Memory B cell (primary cell): ENCODE measurements around the gene EEF2K.

ENCODE experiments used
- ATAC-seq: fragments of 150-1000 bp; cut with Tn5 transposase; 2 replicates; pipeline ENCODE4 v1.10.0; 2021; ENCODE audit warnings: low read depth, mild to moderate bottlenecking, moderate library complexity
- DNase-seq, 2 donors: peaks; one replicate each; pipeline ENCODE4 v3.0.0; 2022; ENCODE audit warnings: low spot score in 2 of 2
- H3K27ac Mint-ChIP-seq: one replicate; pipeline ENCODE4 v1.8.0; 2022; ENCODE audit warnings: mild to moderate bottlenecking, moderate library complexity, mixed read lengths
- H3K27me3 Mint-ChIP-seq: one replicate; pipeline ENCODE4 v1.8.0; 2022; ENCODE audit warnings: mixed read lengths
- H3K36me3 Mint-ChIP-seq: one replicate; pipeline ENCODE4 v1.8.0; 2022; ENCODE audit warnings: mild to moderate bottlenecking, mixed read lengths
- H3K4me1 Mint-ChIP-seq: one replicate; pipeline ENCODE4 v1.8.0; 2022; ENCODE audit warnings: mixed read lengths
- H3K4me3 Mint-ChIP-seq: one replicate; pipeline ENCODE4 v1.8.0; 2022; ENCODE audit warnings: mild to moderate bottlenecking, moderate library complexity, mixed read lengths
- H3K9me3 Mint-ChIP-seq: one replicate; pipeline ENCODE4 v1.8.0; 2022; ENCODE audit warnings: mixed read lengths

The EEF2K gene

DNA sequence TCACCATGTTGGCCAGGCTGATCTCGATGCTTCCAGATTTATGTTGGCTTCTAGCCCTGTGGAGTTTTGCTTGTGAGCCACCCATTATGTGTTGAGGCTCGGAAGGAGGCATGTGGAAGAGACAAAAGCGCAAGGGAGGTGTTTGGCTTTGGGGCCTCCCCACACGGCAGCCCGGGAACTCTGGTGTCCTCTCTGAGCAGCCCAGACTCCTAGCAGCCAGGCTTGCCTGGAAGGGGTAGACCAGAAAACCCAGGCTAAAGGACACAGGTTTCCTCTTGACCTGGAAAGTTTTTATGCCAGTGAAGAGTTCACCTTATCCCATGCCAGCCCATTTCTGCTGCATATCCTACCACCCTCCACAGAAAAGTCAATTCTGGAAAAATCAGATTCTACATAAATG is 22.7 kb upstream of the EEF2K start:
- ATAC-seq = no peak
- H3K36me3 Mint-ChIP-seq = peaks cover 6% of the 10 kb centered on the region
- no peaks in the 10 kb centered on the region for H3K9me3 Mint-ChIP-seq
- peaks cover 4% of the 10 kb centered on the region for H3K4me1 Mint-ChIP-seq
- no peak for DNase-seq
- no peaks in the 10 kb centered on the region for H3K27me3 Mint-ChIP-seq
- H3K4me3 Mint-ChIP-seq = no peak overlapping the region
- H3K27ac Mint-ChIP-seq = no peak overlapping the region

- Mint-ChIP-seq H3K36me3 (peaks cover 6% of the 10 kb centered on the region), H3K4me3 (peak overlapping the region; percentile 46), H3K27me3 (no peaks in the 10 kb centered on the region), H3K9me3 (no peaks in the 10 kb centered on the region), H3K27ac (no peak overlapping the region), H3K4me1 (peaks cover 9% of the 10 kb centered on the region)
- DNase-seq = no peak
- ATAC-seq = peak; percentile 72
Measured at GRCh38 chr16:22183901-22184614, 22.0 kb upstream of the EEF2K start.

GRCh38 chr16:22184615-22184968 is 21.5 kb upstream of the EEF2K start:
- H3K4me3 Mint-ChIP-seq = peak overlapping the region; percentile 46
- H3K36me3 Mint-ChIP-seq = peaks cover 6% of the 10 kb centered on the region
- ATAC-seq = no peak
- H3K4me1 Mint-ChIP-seq = peaks cover 13% of the 10 kb centered on the region
- no peaks in the 10 kb centered on the region for H3K27me3 Mint-ChIP-seq
- H3K9me3 Mint-ChIP-seq = no peaks in the 10 kb centered on the region
- no peak for DNase-seq
- H3K27ac Mint-ChIP-seq = no peak overlapping the region

- no peak for DNase-seq
- Mint-ChIP-seq H3K27me3 (no peaks in the 10 kb centered on the region), H3K4me3 (no peak overlapping the region), H3K4me1 (peaks cover 15% of the 10 kb centered on the region), H3K36me3 (peaks cover 3% of the 10 kb centered on the region), H3K27ac (no peak overlapping the region), H3K9me3 (no peaks in the 10 kb centered on the region)
- no peak for ATAC-seq
Measured at GRCh38 chr16:22186517-22186916, 19.6 kb upstream of the EEF2K start.

DNA sequence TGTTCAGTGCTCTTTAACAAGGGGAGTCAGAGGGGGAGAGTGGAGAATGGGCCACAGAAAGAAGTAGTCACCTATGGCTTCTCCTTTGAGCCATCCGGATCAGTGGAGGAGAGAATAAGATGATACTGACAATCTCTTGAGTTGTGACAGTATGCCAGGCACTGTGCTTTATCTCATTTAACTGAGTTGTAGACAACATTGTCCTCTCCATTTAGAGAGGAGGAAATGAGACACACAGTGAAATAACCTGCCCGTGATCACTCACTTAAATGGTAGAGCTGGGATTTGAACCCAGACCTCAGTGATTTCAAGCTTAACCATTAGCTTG is 17.8 kb upstream of the EEF2K start:
- no peak for DNase-seq
- Mint-ChIP-seq H3K27ac (peak overlapping the region; percentile 96), H3K4me3 (no peak overlapping the region), H3K27me3 (no peaks in the 10 kb centered on the region), H3K9me3 (no peaks in the 10 kb centered on the region), H3K36me3 (no peaks in the 10 kb centered on the region), H3K4me1 (peaks cover 20% of the 10 kb centered on the region)
- no peak for ATAC-seq

DNA sequence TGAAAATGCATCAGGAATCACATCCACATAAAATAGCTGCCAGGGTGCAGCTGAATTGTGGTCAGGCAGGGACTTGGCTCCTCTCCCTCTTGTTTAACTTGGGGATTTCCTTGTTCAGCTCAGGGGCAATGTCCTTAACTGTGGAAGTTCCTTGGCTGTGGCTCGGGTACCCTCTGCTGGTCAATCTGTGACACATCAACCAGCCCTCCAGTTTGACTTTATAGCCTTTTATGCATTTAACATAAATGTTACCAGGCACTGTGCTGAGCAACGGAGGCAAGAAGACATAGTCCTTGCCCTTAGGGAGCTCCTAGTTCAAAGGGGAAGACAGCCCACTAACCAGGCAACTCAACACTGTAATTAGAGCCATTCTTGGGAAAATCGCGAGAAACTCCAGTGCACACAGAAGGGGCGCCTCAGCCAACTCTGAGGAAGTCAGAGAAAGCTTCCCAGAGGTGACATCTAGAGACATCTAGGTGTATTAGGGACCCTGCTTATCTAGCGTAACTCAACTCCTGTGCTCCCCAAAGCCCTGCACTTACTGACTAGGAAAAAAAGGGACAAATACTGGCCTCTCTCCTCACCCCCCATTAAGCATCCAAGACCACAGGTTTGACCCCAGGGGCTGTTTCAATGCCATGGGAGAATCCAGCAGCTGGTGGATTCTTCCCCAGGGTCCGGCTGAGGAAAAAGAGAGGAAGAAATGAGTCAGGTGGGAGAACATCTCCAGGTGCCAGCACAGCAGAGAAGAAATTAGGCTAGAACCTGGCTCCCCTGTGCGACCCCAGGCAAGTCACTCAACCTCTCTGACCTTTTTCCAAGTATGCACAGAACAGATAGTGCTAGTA is 17.3 kb upstream of the EEF2K start:
- Mint-ChIP-seq H3K9me3 (peaks cover 4% of the 10 kb centered on the region), H3K36me3 (peaks cover 2% of the 10 kb centered on the region), H3K27ac (peak overlapping the region; percentile 96), H3K4me1 (peaks cover 25% of the 10 kb centered on the region), H3K27me3 (no peaks in the 10 kb centered on the region), H3K4me3 (peak overlapping the region; percentile 94)
- ATAC-seq (no peak), DNase-seq (peak; percentile 38 to 56)

- Mint-ChIP-seq H3K36me3 (peaks cover 6% of the 10 kb centered on the region), H3K27me3 (no peaks in the 10 kb centered on the region)
Measured at GRCh38 chr16:22189473-22190080, 16.5 kb upstream of the EEF2K start.

DNA sequence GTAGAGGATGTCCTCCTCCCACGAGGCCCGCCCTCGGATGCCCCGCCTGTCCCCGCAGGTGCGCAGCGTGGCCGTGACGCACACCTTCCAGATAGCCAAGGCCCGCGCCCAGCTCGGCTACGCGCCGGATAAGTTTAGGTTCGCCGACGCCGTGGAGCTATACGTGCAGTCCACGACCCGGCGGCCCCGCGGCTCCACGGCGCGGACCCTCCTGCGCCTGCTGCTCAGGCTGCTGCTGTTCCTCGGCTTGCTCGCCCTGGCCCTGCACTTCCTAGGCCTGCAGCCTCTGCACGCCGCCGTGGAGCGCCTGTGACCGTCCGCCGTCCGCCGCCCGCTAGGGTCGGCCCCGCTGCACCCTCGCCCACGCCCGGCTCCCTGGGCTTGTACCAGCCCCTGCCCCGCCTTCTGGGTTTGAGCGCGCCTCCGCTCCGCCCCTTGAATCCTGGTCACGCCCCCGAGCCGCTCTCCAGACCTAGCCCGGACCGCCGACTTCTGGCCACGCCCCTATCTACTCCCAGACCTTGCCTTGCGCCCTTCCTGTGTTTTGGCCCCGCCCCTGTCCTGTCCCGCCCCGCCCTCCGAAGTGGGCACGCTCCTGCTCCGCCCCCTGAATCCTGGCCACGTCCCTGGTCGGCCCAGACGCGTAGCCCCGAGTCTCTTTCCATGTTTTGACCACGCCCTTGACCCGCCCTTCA is 15.8 kb upstream of the EEF2K start:
- H3K9me3 Mint-ChIP-seq = peaks cover 8% of the 10 kb centered on the region

More at GRCh38 chr16:22189473-22190080, 16.5 kb upstream of the EEF2K start:
- Mint-ChIP-seq H3K9me3 (peaks cover 7% of the 10 kb centered on the region), H3K4me3 (peak overlapping the region; percentile 94), H3K4me1 (peaks cover 29% of the 10 kb centered on the region), H3K27ac (peak overlapping the region; percentile 96)
- DNase-seq (no peak), ATAC-seq (no peak)

DNA sequence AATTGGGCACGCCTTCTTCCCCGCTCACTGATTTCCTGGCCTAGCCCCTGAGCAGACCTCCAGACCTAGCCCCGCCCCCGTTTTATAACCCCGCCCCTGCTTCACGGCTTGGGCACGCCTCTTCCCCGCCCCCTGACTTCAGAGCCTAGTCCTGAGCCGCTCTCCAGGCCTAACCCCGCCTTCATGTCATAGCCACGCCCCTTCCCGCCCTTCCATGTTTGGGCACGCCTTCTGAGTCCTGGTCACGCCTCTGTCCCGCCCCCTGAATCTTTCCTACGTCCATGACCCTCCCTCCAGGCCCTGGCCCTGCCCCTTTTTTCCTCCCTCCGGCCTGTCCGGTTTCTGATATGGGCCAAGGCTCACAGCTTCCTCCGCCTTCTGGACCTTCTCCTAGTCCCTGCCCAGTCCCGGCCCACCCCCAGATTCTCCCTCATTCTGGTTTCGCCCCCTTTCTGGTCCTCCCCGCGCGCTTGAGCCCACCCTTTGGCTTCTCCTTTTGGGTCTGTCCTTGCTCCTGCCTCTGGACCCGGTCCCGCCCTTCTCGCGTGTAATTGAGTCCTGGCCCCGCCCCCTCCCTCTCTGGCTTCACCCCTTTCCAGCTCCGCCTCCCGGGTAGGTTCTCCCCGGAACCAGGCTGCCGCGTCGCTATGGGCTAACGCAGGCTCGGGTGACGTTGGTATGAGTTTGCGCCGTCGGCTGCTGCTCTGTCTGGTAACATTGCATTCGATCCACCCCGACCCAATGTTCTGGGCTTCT is 15.1 kb upstream of the EEF2K start:
- Mint-ChIP-seq H3K27ac (peak overlapping the region; percentile 96), H3K9me3 (peaks cover 8% of the 10 kb centered on the region), H3K4me3 (peak overlapping the region; percentile 94), H3K4me1 (peaks cover 40% of the 10 kb centered on the region), H3K27me3 (no peaks in the 10 kb centered on the region), H3K36me3 (peaks cover 7% of the 10 kb centered on the region)
- ATAC-seq (peak; percentile 49), DNase-seq (peak; percentile 90 to 100)

More for the DNA sequence above, 15.8 kb upstream of the EEF2K start:
- H3K36me3 Mint-ChIP-seq = peaks cover 7% of the 10 kb centered on the region
- ATAC-seq (peak; percentile 52), DNase-seq (peak; percentile 84 to 99)
- H3K27ac Mint-ChIP-seq = peak overlapping the region; percentile 96
- peaks cover 34% of the 10 kb centered on the region for H3K4me1 Mint-ChIP-seq
- H3K4me3 Mint-ChIP-seq = peak overlapping the region; percentile 94
- H3K27me3 Mint-ChIP-seq = no peaks in the 10 kb centered on the region

DNA sequence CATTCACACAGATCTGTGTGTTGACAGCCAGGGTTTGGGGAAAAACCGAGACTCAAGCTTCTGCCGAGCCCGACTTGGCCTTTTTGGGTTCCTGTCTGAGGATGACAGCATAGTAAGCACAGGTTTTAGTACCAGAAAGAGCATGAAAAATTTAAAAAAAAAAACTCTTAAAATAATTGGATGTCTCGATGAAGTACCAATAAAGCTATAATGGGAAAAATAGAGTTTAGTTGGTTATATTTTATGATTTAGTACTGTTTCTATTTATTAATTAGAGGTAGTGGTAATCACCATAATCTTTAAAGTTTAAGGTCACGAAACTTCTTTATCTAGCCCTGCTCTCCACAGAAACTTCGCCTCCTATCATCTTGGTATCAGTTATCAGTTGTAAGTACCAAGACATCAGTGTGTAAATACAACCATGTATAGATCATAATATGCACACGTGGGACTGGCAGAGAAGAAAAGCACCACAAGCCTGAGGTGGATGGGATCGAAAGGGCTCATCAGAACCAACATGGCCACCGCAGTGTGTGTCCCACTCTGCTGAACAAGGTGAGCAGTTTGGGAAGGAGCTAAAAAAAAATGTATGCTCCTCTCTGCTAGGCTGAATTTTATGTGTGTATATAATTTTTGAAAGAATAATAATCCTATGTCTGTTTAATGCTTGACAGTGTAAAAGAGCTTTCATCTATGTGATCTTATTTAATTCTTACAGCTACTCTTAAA is 14.4 kb upstream of the EEF2K start:
- peak; percentile 42 to 51 for DNase-seq
- peaks cover 40% of the 10 kb centered on the region for H3K4me1 Mint-ChIP-seq

DNA sequence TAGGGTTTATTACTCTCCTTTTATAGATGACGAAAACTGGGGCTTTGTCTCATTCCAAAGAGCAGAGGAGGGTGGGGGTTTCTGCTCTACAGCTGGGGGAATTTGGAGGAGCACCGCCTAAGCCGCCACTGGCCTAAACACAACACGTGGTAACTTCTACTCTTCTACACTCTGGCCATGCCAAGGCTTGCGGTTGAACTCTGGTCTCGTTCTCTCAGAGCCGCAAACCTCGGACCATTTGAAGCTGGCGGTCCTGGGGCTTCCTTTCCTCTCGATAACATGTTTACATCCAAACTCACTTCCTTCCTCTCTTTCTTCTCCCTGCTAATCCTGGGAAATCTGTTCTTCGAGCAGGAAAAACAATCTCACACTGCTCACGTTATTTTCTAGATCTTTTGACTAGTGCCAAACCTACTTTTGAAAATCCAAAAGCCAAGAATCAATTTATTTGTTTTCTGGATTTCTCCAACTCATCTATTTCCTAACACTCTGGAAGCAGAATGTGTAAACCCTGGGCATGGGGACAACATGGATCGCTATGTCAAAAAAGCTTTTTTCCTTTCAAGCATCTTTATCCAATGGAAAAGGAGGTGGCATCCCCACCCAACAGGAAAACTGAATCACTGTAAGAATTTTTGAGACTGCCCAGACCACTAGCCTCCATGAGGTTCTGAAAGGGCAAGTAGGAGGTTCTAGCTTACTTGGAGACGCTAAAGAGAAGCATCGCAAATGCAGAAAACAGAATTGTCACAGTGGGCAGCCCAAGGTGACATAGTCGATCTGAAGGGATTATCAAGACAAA is 13.6 kb upstream of the EEF2K start:
- Mint-ChIP-seq H3K27me3 (no peaks in the 10 kb centered on the region), H3K4me3 (peak overlapping the region; percentile 78), H3K9me3 (peaks cover 8% of the 10 kb centered on the region), H3K36me3 (peaks cover 7% of the 10 kb centered on the region), H3K4me1 (peaks cover 38% of the 10 kb centered on the region), H3K27ac (peak overlapping the region; percentile 96)
- peak; percentile 23 for ATAC-seq
- DNase-seq = peak; percentile 62 to 80

More for the DNA sequence above, 14.4 kb upstream of the EEF2K start:
- peak overlapping the region; percentile 94 for H3K4me3 Mint-ChIP-seq
- peaks cover 7% of the 10 kb centered on the region for H3K36me3 Mint-ChIP-seq
- peaks cover 8% of the 10 kb centered on the region for H3K9me3 Mint-ChIP-seq
- H3K27me3 Mint-ChIP-seq = no peaks in the 10 kb centered on the region
- ATAC-seq = no peak
- peak overlapping the region; percentile 96 for H3K27ac Mint-ChIP-seq

DNA sequence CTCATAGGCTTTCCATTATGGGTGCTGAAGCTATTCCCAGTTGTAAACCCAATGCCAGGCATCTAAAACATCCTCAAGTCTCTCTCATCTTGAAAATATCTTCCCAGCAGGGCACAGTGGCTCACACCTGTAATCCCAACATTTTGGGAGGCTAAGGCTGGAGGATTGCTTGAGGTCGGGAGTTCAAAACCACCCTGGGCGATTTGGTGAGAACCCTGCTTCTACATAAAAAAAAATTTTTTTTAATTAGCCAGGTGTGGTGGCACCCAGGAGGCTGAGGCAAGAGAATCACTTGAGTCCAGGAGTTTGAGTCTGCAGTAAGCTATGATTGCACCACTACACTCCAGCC is 13.0 kb upstream of the EEF2K start:
- DNase-seq = no peak
- ATAC-seq = no peak
- Mint-ChIP-seq H3K9me3 (peaks cover 8% of the 10 kb centered on the region), H3K4me3 (no peak overlapping the region), H3K27ac (peak overlapping the region; percentile 99), H3K4me1 (peaks cover 41% of the 10 kb centered on the region), H3K27me3 (no peaks in the 10 kb centered on the region), H3K36me3 (peaks cover 7% of the 10 kb centered on the region)
